ENCODE measurements around the gene OGDHL. TPM values are rescaled to one million over a fixed set of nuclear protein-coding genes. Genes with fewer than 3 reads are reported as not detected.

Gene OGDHL
- total RNA-seq, 2 experiments from 2014 or later, result 0.40 to 0.68 TPM

DNA sequence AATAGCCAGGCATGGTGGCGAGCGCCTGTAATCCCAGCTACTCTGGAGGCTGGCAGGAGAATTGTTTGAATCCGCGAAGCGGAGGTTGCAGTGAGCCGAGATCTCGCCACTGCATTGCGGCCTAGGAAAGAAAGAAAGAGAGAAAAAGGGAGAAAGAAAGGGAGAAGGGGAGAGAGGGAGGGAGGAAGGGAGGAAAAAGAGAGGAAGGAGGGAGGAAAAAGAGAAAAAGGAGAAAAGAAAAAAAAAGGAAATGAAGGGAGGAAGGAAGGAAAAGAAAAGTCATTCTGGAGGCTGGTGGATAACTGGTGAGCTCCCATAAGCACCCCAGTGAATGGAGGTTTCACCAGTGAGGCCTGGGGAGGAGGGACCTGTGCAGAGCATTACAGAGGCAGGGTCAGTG lies 7.6 kb upstream of the OGDHL start:
- peaks cover 39% of the 10 kb centered on the region for H3K27me3 Mint-ChIP-seq
- ChIA-PET CTCF (no interaction called here), POLR2A (no interaction called here)
- H3K36me3 Mint-ChIP-seq (ENCODE audit: low read depth), result no peaks in the 10 kb centered on the region
- ATAC-seq (no peak), DNase-seq (no peak)
- peaks cover 3% of the 10 kb centered on the region for H3K4me1 Mint-ChIP-seq (ENCODE audit: low read depth)
- peaks cover 6% of the 10 kb centered on the region for H3K9me3 Mint-ChIP-seq
- TF ChIP-seq, protein P1, sequence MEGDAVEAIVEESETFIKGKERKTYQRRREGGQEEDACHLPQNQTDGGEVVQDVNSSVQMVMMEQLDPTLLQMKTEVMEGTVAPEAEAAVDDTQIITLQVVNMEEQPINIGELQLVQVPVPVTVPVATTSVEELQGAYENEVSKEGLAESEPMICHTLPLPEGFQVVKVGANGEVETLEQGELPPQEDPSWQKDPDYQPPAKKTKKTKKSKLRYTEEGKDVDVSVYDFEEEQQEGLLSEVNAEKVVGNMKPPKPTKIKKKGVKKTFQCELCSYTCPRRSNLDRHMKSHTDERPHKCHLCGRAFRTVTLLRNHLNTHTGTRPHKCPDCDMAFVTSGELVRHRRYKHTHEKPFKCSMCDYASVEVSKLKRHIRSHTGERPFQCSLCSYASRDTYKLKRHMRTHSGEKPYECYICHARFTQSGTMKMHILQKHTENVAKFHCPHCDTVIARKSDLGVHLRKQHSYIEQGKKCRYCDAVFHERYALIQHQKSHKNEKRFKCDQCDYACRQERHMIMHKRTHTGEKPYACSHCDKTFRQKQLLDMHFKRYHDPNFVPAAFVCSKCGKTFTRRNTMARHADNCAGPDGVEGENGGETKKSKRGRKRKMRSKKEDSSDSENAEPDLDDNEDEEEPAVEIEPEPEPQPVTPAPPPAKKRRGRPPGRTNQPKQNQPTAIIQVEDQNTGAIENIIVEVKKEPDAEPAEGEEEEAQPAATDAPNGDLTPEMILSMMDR (IDR thresholded peaks at IDR 0.05), result no peak
- H3K27ac Mint-ChIP-seq, result no peak overlapping the region
- intact Hi-C loops (cut with micrococcal nuclease), result loop anchor here (10.0 kb wide), 1 partner anchor 165 kb away; no protein-coding TSS in a partner anchor
- H3K4me3 Mint-ChIP-seq, result no peak overlapping the region

DNA sequence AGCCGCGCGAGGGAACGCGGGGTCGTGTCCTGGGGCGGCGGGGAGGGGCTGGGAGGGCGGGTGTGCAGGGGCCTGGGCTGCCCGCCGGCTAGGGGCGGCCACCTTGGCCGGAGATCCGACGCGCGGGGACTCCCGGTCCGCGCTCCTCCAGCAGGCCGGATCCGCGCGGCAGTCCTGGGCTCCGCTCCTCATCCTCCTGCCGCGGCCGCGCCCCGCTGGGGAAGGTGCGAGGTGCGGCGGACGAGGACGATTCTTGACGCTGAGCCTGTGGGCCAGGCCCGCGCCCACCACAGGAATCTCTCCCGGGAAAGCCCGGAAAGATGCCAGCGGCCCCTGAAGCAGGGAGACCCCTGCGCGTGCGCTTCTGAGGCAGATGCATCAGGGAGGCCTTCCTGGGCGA lies 6.6 kb upstream of the OGDHL start:
- no peak for DNase-seq
- peaks cover 6% of the 10 kb centered on the region for H3K9me3 Mint-ChIP-seq
- no peak overlapping the region for H3K27ac Mint-ChIP-seq
- no peaks in the 10 kb centered on the region for H3K36me3 Mint-ChIP-seq (ENCODE audit: low read depth)
- ChIA-PET CTCF (no interaction called here), POLR2A (no interaction called here)
- no peak for ATAC-seq
- intact Hi-C loops (cut with micrococcal nuclease), result loop anchor here (10.0 kb wide), 1 partner anchor 164 kb away; no protein-coding TSS in a partner anchor
- H3K4me1 Mint-ChIP-seq (ENCODE audit: low read depth), result peaks cover 3% of the 10 kb centered on the region
- H3K4me3 Mint-ChIP-seq, result no peak overlapping the region
- peaks cover 42% of the 10 kb centered on the region for H3K27me3 Mint-ChIP-seq
- TF ChIP-seq, protein P1 (IDR thresholded peaks at IDR 0.05), result no peak

DNA sequence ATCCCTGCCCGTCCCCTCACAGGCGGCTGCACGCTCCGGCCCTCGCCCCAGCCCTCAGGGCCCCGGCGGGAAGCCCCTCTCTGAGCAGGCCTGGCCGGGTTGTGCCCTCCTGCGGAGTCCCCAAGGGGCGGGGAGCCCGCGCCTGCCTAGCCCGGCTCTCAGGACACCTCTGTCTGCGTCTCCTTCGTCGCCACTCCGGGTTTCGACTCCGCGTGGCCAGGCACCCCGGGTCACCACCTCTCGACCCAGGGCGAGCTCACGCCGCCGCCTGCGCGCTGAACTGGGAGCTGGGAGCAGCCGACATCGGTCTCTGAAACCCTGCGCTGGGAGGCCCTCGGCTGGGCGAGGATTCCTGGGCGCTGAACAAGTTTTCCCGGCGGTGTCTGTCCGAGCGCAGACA lies 6.2 kb upstream of the OGDHL start:
- peaks cover 6% of the 10 kb centered on the region for H3K9me3 Mint-ChIP-seq
- no peak for DNase-seq
- H3K27me3 Mint-ChIP-seq, result peaks cover 46% of the 10 kb centered on the region
- intact Hi-C loops (cut with micrococcal nuclease), result loop anchor here (10.0 kb wide), 1 partner anchor 164 kb away; no protein-coding TSS in a partner anchor
- ChIA-PET POLR2A (no interaction called here), CTCF (no interaction called here)
- TF ChIP-seq, protein P1 (IDR thresholded peaks at IDR 0.05), result no peak
- H3K4me3 Mint-ChIP-seq, result no peak overlapping the region
- H3K4me1 Mint-ChIP-seq (ENCODE audit: low read depth), result peaks cover 3% of the 10 kb centered on the region
- no peaks in the 10 kb centered on the region for H3K36me3 Mint-ChIP-seq (ENCODE audit: low read depth)
- no peak overlapping the region for H3K27ac Mint-ChIP-seq
- ATAC-seq, result no peak

DNA sequence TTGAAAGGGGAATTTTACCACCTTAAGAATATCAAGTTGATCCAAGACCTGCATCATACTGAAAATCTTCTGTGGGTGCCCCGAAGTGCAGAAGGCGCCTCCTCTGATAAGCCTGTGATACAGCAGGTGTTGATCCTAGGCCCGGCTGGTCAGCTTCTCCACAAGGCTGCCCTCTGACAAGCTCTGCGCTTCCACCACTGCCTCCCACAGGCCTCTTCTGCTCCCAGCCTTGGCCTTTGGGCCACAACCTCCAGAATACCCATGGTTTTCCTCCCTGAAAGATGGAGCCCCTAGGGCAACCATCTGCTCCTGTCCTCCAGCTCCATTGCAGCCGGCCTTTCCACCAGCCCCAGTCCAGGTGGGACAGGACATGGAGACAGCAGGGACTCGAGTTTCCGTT lies 5.6 kb upstream of the OGDHL start:
- intact Hi-C loops (cut with micrococcal nuclease), result loop anchor here (10.0 kb wide), 1 partner anchor 163 kb away; no protein-coding TSS in a partner anchor
- TF ChIP-seq, protein P1 (IDR thresholded peaks at IDR 0.05), result no peak
- Mint-ChIP-seq H3K27me3 (peaks cover 50% of the 10 kb centered on the region), H3K27ac (no peak overlapping the region), H3K4me1 (ENCODE audit: low read depth) (peaks cover 3% of the 10 kb centered on the region), H3K9me3 (peaks cover 6% of the 10 kb centered on the region), H3K36me3 (ENCODE audit: low read depth) (no peaks in the 10 kb centered on the region), H3K4me3 (no peak overlapping the region)
- ChIA-PET POLR2A (no interaction called here), CTCF (no interaction called here)
- DNase-seq (no peak), ATAC-seq (no peak)

DNA sequence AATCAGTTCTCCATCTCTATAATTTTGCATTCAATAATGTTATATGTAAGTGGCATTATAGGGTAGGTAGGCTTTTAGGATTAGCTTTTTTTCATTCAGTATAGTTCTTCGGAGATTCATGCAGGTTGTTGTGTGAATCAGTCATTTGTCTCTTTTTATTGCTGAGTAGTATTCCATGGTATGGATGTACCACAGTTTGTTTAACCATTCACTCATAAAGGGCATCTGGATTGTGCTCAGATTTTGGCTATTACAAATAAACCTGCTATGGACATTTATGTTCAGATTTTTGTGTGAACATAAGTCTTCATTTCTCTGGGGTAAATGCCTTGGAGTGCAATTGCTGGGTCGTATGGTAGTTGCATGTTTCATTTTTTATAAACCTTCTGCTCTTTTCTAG lies 4.4 kb upstream of the OGDHL start:
- POLR2A ChIA-PET, result no interaction called here
- Mint-ChIP-seq H3K4me3 (no peak overlapping the region), H3K4me1 (ENCODE audit: low read depth) (peaks cover 3% of the 10 kb centered on the region), H3K27ac (no peak overlapping the region), H3K36me3 (ENCODE audit: low read depth) (no peaks in the 10 kb centered on the region), H3K9me3 (peaks cover 6% of the 10 kb centered on the region), H3K27me3 (peaks cover 47% of the 10 kb centered on the region)
- intact Hi-C loops (cut with micrococcal nuclease), result loop anchor here (10.0 kb wide), 1 partner anchor 162 kb away; no protein-coding TSS in a partner anchor
- CTCF ChIA-PET, result no interaction called here
- DNase-seq, result no peak
- no peak for ATAC-seq
- TF ChIP-seq, protein P1 (IDR thresholded peaks at IDR 0.05), result no peak

Measured in activated CD8-positive, alpha-beta T cell treated with anti-CD3 and anti-CD28 coated beads for 36 hours (primary cell).